Measurements from ENCODE around the gene AIF1L.

DNA sequence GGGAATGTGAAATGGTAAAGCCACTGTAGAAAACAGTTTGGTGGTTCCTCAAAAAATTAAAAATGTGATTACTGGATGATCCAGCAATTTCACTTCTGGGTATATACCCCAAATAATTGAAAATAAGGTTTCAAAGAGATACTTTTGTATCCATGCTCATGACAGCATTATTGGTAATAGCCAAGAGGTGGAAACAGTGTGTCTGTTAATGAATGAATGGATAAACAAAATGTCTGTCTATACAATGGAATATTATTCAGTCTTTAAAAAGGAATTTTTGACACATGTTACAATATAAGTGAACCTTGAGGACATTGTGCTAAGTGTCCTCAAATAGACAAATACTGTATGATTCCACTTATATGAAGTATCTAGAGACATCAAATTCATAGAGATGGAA is 69.2 kb downstream of the AIF1L start:
- TF ChIP-seq, protein P1, sequence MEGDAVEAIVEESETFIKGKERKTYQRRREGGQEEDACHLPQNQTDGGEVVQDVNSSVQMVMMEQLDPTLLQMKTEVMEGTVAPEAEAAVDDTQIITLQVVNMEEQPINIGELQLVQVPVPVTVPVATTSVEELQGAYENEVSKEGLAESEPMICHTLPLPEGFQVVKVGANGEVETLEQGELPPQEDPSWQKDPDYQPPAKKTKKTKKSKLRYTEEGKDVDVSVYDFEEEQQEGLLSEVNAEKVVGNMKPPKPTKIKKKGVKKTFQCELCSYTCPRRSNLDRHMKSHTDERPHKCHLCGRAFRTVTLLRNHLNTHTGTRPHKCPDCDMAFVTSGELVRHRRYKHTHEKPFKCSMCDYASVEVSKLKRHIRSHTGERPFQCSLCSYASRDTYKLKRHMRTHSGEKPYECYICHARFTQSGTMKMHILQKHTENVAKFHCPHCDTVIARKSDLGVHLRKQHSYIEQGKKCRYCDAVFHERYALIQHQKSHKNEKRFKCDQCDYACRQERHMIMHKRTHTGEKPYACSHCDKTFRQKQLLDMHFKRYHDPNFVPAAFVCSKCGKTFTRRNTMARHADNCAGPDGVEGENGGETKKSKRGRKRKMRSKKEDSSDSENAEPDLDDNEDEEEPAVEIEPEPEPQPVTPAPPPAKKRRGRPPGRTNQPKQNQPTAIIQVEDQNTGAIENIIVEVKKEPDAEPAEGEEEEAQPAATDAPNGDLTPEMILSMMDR (conservative IDR thresholded peaks at IDR 0.05 in 1 of 2, IDR thresholded peaks at IDR 0.05 in 1 of 2; ENCODE audit: low read depth in 1 of 2, low read length in 2 of 2), result no peak
- no peak for TF ChIP-seq EZH2 (IDR thresholded peaks at IDR 0.05; ENCODE audit: low read length, missing control alignments)

Data from fibroblast of lung (primary cell).